Stimulated activated CD4-positive, alpha-beta T cell treated with anti-CD3 and anti-CD28 coated beads, TNF-alpha, amount 100 ng/mL, for 1 hour (primary cell): ENCODE data around the gene GUSB.
"Not testable (repeated sequence)": the region's sequence is repeated elsewhere in the genome, so short reads cannot be mapped to it uniquely, and the experiment has no call there.

Experiments
- DNase-seq, 3 donors: peaks; one replicate each; pipeline ENCODE4 v3.0.0-alpha.2; 2020; ENCODE audit warnings: low read depth in 3 of 3, low spot score in 1 of 3

Gene GUSB

DNA sequence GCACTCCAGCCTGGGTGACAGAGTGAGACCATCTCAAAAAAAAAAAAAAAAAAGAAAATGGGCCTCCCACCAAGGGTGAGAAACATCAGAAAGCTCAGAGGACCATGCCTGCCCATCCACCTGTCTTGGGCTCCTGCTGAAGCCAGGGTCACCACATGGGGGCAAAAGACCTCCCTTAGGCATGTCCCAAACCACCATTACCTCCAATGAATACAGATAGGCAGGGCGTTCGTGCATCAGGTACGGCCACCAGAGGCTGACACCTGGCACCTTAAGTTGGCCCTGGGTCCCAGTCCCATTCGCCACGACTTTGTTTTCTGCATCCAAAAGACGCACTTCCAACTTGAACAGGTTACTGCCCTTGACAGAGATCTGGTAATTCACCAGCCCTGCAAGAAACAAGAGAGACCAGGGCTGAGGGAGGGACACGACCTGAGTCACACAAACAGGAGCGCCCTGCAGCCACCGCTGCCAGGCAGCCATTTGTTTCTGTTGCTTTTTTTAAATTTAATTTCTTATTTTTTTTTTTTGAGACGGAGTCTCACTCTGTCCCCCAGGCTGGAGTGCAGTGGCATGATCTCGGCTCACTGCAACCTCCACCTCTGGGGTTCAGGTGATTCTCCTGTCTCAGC, 6.1 kb downstream of the GUSB start:
- no peak for DNase-seq

DNA sequence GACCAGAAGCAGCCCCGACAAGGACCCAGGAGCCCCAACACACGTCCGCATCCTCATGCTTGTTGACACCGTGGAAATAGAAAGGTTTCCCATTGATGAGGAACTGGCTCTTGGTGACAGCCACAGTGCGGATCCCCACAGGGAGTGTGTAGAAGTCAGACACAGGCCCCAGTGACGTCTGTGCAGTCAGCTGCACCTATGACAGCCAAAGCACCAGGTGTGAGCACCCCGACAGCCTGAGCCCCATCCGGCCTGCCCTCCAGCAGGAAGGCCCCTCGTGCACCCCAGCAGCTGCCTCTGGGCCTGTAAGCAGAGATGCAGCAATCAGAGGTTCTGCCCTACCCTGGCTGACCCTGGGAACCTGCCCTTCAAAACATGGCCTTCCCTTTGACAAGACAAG, 7.1 kb downstream of the GUSB start:
- DNase-seq, result no peak

DNA sequence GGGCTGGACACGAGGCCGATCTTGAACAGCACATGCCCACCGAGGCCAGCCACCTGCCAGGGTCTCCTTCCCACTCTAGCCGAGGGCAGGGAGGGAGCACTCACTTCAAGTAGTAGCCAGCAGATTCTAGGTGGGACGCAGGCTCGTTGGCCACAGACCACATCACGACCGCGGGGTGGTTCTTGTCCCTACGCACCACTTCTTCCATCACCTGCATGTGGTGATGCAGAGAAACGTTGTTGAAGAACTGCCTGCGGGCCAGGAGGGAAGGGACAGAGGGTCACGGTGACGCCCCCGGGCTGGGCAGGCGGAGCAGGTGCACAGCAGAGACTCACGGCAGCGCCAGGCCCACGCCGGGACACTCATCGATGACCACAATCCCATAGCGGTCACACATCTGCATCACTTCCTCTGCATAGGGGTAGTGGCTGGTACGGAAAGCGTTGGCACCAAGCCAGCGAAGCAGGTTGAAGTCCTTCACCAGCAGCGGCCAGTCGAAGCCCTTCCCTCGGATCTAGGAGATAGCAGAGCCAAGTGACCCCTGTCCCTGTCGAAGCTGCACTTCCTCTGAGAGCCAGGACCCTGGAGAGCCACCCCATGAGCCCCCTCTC, 7.7 kb downstream of the GUSB start:
- no peak for DNase-seq

DNA sequence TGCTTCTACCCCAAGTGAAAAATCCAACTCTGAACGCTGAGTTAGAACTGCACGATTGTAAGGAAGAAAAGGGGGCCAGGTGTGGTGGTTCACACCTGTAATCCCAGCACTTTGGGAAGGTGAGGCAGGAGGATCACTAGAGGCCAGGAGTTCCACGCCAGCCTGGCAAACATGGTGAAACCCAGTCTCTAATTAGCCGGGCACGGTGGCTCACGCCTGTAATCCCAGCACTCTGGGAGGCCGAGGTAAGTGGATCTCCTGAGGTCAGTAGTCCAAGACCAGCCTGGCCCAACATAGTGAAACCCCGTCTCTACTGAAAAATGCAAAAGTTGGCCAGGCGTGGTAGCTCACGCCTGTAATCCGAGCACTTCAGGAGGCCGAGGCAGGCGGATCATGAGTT, 9.0 kb downstream of the GUSB start:
- no peak for DNase-seq

DNA sequence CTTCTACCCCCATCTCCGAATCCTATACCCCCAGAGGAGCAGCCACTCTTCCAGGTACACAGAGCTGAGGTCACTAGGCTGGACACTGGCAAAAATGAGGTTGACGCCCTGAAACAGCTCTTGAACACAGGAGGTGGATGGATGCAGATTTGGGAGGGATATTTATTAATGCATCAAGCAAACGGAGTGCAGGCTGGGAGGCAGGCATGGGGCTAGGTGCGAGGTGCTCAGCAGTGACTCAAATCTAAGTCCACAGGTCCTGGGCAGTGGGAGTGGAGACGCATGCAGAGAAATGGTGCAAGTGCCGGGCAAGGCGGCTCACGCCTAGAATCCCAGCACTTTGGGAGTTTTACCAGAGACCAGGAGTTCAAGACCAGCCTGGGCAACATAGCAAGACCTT, 11.0 kb downstream of the GUSB start:
- DNase-seq, result no peak

DNA sequence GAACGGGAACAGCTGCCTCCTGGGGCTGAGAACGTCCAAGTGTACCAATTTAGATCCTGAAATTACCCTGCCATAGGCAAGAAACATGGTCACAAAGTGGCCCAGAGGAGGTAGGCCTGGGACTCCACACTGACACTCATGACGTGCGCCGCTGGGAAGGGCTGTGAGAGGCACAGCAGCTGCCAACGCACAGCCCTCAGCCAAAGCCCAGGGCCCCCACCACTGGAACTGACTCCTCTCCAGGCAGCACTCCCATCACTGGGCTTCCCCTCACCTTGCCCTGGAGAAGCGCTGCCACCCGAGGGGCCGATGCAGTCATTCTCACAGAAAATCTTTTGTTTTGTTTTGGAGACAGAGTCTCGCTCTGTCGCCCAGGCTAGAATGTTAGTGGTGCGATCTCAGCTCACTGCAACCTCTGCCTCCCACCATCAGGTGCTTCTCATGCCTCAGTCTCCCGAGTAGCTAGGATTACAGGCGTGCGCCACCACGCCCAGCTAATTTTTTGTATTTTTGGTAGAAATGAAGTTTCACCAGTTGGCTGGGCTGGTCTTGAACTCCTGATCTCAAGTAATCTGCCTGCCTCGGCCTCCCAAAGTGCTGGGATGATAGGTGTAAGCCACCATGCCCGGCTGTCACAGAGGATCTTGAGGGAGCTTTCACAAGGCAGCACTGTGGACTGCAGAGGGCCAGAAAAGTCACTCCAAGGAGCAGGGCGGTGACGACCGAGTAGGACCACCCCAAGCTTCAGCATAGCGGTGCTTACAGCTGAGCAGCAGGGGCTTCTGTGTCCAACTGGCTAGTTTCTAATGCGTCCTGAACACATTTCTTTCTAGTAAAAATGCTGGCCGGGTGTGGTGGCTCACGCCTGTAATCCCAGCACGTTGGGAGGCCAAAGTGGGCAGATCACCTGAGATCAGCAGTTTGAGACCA, 13.5 kb downstream of the GUSB start:
- DNase-seq, result no peak

DNA sequence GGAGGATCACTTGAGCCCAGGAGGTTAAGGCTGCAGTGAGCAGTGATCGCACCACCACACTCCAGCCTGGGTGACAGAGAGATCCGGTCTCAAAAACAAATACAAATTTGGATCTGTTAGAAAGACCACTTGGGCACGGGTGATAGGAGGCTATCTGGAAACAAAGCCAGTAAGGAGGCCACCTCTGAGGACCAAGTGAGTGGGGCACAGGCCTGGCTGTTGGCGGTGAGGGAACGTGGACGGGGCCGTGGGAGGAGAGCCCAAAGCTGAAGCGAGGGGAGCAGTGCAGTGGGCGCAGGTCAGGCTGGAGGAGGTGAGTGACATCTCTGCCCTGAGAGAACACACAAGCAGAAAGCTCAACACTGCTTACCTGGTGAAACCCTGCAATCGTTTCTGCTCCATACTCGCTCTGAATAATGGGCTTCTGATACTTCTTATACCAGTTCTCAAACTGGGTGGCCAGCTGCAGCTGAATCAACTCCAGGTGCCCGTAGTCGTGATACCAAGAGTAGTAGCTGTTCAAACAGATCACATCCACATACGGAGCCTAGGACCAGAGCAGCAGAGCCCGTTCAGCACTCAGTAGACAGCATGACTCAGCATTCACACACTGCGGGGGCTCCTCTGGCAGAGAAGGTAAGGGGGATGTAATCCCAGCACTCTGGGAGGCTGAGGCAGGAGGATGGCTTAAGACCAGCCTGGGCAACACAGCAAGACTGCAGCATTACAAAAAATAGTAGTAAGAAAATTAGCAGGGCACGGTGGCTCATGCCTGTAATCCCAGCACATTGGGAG, 14.5 kb downstream of the GUSB start:
- DNase-seq, result no peak

DNA sequence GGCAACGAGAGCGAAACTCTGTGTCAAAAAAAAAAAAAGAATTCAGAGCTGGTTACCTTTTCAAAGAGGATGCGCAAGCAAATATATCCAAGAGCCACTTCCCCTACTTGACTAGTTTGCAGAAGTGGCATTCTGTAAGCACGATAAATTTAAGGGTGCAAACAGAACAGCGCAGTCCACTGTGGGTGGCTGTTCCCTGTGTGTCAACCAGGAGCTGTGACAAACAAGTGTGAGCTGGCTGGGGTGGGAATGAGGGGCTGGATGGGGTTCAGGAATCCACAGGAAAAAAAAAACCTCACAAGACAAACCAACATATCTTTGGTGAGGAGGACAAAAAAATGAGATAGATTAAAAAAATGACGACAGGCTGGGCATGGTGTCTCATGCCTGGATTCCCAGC, 15.9 kb downstream of the GUSB start:
- DNase-seq, result no peak

DNA sequence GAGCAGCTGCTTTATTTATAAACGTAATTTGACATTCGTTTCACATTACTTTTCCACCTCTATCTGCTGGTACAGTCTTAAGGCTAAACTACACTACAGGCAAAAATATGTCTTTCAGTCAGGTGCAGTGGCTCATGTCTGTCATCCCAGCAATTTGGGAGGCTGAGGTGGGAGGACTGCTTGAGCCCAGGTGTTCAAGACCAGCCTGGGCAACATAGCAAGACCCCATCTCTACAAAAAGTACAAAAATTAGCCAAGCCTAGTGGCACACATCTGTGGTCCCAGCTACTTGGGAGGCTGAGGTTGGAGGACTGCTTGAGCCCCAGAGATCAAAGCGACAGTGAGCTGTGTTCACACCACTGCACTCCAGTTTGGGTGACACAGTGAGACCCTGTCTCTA, 17.3 kb downstream of the GUSB start:
- DNase-seq, result not testable (repeated sequence)

DNA sequence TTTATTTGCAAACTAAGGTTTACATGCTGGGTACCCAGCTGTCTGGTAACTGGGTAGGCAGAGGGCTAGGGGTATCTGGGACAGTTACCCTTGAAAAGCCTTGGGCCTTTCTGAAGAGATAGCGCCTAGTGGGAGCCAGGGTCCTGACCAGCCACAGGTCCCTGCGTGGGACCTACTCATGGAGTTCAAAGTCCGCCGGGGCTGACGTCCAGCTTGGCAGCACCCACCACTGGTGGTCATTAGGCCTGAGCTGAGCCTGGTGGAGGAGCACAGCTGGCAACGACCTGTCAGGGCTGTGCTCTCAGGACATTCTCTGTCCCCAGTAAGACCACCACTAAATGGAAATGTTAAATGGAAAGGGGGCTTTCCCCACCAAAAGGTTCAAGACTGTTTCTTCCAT, 20.0 kb downstream of the GUSB start:
- no peak for DNase-seq

DNA sequence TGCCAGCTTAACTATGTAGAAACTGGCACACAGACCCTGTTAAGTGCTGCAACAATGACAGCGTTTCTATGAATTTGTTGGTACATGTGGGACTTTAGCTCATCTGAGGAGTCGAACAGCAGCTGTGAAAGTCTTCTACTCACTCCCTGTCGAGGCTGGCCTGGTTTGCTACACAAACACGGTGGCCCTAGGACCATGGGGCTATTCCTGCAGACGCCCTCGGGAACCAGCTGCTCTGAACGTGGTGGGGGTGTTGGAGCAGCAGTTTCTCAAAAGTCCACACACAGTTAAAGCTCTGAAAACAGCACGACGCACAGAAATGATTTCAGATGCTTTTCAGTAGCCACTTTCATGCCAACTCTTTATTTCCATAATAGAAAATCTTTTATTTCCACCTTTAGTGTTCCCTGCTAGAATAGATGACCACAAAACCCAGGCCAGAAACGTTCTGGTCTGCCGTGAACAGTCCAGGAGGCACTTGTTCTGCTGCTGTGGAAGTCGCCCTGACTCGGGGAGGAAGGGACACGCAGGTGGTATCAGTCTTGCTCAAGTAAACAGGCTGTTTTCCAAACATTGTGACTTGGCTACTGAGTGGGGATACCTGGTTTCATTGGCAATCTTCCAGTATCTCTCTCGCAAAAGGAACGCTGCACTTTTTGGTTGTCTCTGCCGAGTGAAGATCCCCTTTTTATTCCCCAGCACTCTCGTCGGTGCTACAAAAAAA, 21.5 kb downstream of the GUSB start:
- DNase-seq, result no peak

DNA sequence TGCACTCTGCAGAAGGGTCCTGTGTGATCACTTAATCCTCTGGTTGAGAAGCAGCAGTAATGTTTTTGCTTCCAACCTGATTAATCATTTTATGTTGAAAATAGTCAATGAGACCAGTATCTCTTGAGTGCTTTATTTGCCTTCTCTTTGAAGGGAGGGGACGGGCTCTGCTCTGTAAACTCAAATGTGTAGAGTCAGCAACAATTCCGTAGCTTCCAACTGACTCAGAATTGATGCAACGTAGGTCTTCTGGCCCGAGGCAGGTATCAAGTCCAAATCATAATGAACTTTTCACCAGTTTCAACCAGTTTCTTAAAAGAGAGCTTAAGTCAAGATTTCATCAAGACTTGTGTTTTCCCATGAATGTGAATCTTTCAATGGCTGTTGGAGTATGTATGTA, 26.3 kb downstream of the GUSB start:
- DNase-seq, result no peak

DNA sequence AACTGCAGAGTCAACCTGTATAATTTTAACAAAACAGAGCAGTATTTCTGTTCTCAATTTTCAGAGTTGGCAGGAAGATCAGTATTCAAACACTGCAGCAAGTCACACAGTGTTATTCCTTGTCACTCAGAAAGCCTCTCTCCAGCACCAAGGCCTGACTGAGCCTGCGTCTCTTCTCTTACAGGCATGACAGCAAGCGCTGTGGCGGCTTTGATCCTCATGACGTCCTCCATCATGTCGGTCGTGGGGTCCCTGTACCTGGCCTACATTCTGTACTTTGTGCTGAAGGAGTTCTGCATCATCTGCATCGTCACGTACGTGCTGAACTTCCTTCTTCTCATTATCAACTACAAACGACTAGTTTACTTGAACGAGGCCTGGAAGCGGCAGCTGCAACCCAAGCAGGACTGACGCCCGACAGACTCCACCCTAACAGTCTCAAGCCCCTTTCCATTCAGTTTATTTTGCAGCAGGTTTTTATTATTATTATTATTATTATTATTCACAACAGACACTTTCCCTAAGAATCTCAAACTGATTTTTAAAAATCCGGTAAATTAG, 28.0 kb downstream of the GUSB start:
- DNase-seq, result no peak

DNA sequence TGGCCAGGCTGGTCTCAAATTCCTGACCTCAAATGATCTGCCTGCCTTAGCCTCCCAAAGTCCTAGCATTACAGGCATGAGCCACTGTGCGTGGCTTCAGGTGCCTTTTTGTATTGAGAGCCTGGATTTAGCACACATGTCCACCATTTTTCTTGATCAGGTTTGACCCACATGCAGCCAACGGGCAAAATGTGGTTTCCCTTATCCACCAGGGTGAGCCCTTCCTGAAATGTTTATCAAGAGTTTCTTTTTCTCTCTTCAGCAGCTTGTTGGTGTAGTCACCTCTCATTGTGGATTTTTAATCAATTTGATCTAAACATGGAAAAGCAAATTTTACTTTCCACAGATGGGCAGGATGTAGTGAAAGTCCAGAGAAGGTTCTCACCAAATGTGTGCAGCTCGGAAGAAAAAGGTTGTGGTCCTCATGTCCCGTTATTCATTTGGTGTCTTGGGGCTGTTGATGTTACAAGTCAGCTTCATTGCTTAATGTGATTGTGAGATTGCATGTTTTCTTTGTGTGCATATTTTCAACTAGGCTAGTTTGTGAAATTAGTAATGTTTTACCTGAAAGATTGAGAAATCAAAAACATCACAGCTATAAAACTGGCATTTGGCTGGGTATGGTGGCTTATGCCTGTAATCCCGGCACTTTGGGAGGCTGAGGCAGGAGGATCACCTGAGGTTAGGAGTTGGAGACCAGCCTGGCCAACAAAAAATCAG, 28.9 kb downstream of the GUSB start:
- DNase-seq, result no peak

DNA sequence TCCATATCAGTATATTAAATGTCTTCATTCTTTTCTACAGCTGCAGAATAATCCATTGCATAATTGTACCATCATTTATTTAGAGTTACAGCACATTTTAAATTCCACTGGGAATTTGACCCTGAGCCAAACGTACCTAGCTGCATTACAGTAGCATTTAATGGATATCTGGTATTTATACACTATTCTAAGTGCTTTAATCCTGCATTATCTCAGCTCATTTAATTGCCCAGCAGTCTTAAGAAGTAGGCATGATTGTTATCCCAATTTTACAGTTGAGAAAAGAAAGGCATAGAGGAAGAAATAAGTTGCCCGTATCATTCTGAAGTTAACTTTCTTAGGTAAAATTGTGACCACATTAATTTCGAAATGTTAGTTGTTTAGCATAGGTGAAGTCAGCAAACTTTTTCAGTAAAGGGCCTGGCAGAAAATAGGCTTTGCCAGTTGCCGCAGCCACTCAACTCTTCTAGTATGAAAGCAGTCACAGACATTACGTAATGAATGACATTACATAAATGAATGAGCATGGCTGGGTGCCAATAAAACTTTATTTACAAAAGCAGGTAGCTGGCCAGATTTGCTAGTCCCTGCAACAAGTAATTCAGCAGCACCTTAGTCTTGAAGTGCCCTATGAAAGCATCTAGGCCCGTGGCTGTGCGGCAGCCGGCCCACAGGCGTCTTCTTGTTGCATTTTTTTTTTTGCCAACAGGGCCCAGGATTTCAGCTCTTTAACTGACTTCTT, 30.0 kb downstream of the GUSB start:
- DNase-seq, result no peak

DNA sequence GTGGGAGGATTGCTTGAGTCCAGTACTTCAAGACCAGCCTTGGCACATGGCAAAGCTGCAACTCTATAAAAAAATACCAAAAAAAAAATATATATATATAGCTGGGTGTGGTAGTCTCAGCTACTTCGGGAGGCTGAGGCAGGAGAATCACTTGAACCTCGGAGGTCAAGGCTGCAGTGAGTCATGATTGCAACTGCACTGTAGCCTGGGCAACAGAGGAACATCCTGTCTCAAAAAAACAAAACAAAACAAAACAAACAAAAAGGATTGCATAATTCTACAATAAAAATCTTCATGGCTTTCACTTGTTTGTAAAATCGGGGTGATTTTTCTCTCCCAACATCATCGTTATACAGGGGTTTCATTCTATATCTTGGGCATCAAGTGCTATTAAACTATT, 35.1 kb downstream of the GUSB start:
- DNase-seq, result no peak

DNA sequence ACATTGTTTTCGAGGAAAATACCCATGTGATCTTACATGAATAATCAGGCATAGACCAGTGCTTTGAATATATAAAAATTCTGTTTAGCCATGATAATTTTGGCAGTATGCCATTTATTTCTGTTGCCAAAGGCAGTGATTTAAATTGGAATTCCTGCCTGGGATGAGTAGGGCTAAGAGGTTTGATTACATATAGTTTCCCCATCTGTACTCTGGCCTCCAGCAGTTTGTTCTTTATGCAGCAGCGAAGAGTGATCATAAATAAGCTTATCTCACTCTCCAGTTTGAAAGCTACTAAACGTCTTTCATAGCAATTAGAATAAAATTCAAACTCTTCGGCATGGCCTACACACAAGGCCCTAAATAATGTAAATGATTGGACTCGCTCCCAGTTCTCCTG, 36.2 kb downstream of the GUSB start:
- DNase-seq, result not testable (repeated sequence)

DNA sequence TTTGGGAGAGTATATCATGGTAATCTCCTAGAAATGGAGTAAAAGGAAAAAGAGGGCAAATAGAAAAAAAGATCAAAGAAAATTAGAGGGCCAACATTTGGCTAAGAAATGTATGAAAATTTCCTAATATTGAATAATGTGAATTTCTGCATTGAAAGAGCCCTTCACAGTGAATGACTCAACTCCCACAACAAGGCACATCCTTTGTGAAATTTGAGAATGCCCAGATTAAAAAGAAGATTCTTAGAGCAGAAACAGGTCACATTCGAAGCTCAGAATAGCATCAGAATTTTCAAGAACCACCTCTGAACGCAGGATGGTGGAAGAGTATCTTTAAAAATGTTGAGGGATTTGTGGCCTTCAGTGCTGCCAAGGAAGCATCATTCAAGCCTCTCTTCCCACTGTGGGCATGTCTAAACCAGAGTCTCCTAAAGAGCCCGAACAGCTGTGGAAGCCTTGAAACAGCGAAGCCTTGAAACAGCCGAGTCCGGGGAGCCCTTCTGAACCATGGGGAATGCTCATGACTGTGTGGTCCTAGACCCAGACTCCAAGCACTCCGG, 43.6 kb downstream of the GUSB start:
- no peak for DNase-seq

DNA sequence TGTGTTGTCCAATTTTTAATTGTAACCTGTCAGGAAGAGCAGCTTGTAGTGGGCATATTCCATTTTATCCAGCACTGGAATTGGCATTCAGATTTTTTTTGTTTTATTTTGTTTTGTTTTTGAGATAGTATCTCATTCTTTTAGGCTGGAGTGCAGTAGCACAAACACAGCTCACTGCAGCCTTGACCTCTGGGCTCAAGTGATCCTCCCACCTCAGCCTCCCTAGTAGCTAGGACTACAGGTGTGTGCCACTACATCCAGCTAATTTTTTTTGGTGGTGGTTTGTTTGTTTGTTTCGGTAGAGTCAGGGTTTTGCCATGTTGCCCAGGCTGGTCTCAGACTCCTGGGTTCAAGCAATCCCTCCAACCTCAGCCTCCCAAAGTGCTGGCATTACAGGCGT, 44.7 kb downstream of the GUSB start:
- no peak for DNase-seq
